MCF 10A (cell line): Measurements from ENCODE around the gene LOXL3. TPM values are rescaled to one million over a fixed set of nuclear protein-coding genes. Genes with fewer than 3 reads are reported as not detected.
A peak's percentile ranks its signal among the peaks of the same experiment; 100 is the strongest.

Experiments
- BruUV-seq: library from RNA; stranded (reverse); fragments of 400-500 nt; replicated peaks from 2 replicates; lab custom pipeline; 2021; lab: Mats Ljungman, UMichigan
- CTCF ChIA-PET: fragments of 300-600 bp; sonication (Branson Sonifier 250); formaldehyde crosslinking; extraction: SDS; loops from one replicate; lab custom pipeline; 2021; ENCODE audit warnings: antibody characterized with exemption, inconsistent platforms; lab: Yijun Ruan, JAX
- POLR2A ChIA-PET: fragments of 300-600, 350-650 bp; sonication (Branson Sonifier 250); formaldehyde crosslinking; extraction: SDS; loops from one replicate; lab custom pipeline; 2020; ENCODE audit warnings: antibody characterized with exemption, inconsistent platforms; lab: Yijun Ruan, JAX
- DNase-seq: peaks from one replicate; pipeline ENCODE4 v3.0.0-alpha.2; 2018; ENCODE audit not compliant: unreplicated experiment
- H3K27ac Mint-ChIP-seq: one replicate; pipeline ENCODE4 v1.8.0; 2022; ENCODE audit warnings: mild to moderate bottlenecking, low read depth, mixed read lengths; ENCODE audit not compliant: unreplicated experiment
- H3K27me3 Mint-ChIP-seq: one replicate; pipeline ENCODE4 v1.8.0; 2022; ENCODE audit warnings: mixed read lengths; ENCODE audit not compliant: insufficient read depth, unreplicated experiment
- H3K36me3 Mint-ChIP-seq: one replicate; pipeline ENCODE4 v1.8.0; 2022; ENCODE audit warnings: mild to moderate bottlenecking, moderate library complexity, mixed read lengths; ENCODE audit not compliant: insufficient read depth, unreplicated experiment
- H3K4me1 Mint-ChIP-seq: one replicate; pipeline ENCODE4 v1.8.0; 2022; ENCODE audit warnings: mixed read lengths; ENCODE audit not compliant: insufficient read depth, unreplicated experiment
- H3K4me3 Mint-ChIP-seq: one replicate; pipeline ENCODE4 v1.8.0; 2022; ENCODE audit warnings: mild to moderate bottlenecking, moderate library complexity, mixed read lengths; ENCODE audit not compliant: unreplicated experiment
- H3K9me3 Mint-ChIP-seq: one replicate; pipeline ENCODE4 v1.8.0; 2022; ENCODE audit warnings: mixed read lengths; ENCODE audit not compliant: unreplicated experiment
- CTCF ChIP-seq: fragments of 200-600 bp; IDR thresholded peaks from one replicate; pipeline ENCODE4 v1.8.0; 2022; ENCODE audit warnings: antibody characterized with exemption, mild to moderate bottlenecking; ENCODE audit not compliant: unreplicated experiment
- intact Hi-C: fragments of 100-400 bp; cut with micrococcal nuclease; formaldehyde crosslinking; loops from 2 replicates; pipeline ENCODE4 v1.14.1; 2022
- total RNA-seq: library from RNA; stranded (reverse); gene quantifications from 2 replicates; pipeline ENCODE4 v1.2.3, GENCODE V29; 2022

Gene LOXL3
- total RNA-seq, 1 experiment from 2014 or later = 0.93 TPM

- peak overlapping the region; percentile 91 for H3K27ac Mint-ChIP-seq
- intact Hi-C loops = no loop called here
- POLR2A ChIA-PET = interaction anchor here (0.7 to 8.1 kb wide), 4 partner anchors 18 to 42 kb away, joined by 3 to 135 read pairs (median 3); partner anchors contain the start of genes CCDC142, PCGF1 and TTC31
- TF ChIP-seq CTCF = no peak
- no peak overlapping the region for H3K4me3 Mint-ChIP-seq
- no peaks in the 10 kb centered on the region for H3K27me3 Mint-ChIP-seq
- peaks cover 26% of the 10 kb centered on the region for H3K4me1 Mint-ChIP-seq
- CTCF ChIA-PET = interaction anchor here (0.6 kb wide), 1 partner anchor 42 kb away, joined by 3 read pairs; the partner anchor contains the start of genes CCDC142 and TTC31
- H3K36me3 Mint-ChIP-seq = peaks cover 38% of the 10 kb centered on the region
- no TSS peak for BruUV-seq
- no peaks in the 10 kb centered on the region for H3K9me3 Mint-ChIP-seq
- no peak for DNase-seq
Measured at GRCh38 chr2:74524955-74525716, 28.6 kb downstream of the LOXL3 start.

GRCh38 chr2:74524005-74524404 lies 29.7 kb downstream of the LOXL3 start:
- no peak for TF ChIP-seq CTCF
- no peaks in the 10 kb centered on the region for H3K9me3 Mint-ChIP-seq
- intact Hi-C loops = no loop called here
- H3K4me1 Mint-ChIP-seq = peaks cover 26% of the 10 kb centered on the region
- H3K36me3 Mint-ChIP-seq = peaks cover 34% of the 10 kb centered on the region
- H3K27me3 Mint-ChIP-seq = peaks cover 5% of the 10 kb centered on the region
- ChIA-PET CTCF (interaction anchor here (0.5 kb wide), 1 partner anchor 84 kb away, joined by 3 read pairs; no protein-coding TSS in a partner anchor), POLR2A (interaction anchor here (1.1 kb wide), 1 partner anchor 17 kb away, joined by 3 read pairs; no protein-coding TSS in a partner anchor)
- no TSS peak for BruUV-seq
- DNase-seq = no peak
- no peak overlapping the region for H3K27ac Mint-ChIP-seq
- no peak overlapping the region for H3K4me3 Mint-ChIP-seq

GRCh38 chr2:74522516-74522915 lies 31.2 kb downstream of the LOXL3 start:
- H3K36me3 Mint-ChIP-seq = peaks cover 32% of the 10 kb centered on the region
- DNase-seq = no peak

More at GRCh38 chr2:74522516-74522915, 31.2 kb downstream of the LOXL3 start:
- intact Hi-C loops = no loop called here
- TF ChIP-seq CTCF = no peak
- CTCF ChIA-PET = interaction anchor here (1.5 kb wide), 1 partner anchor 23 kb away, joined by 4 read pairs; no protein-coding TSS in a partner anchor
- Mint-ChIP-seq H3K27me3 (peaks cover 11% of the 10 kb centered on the region), H3K27ac (no peak overlapping the region), H3K9me3 (no peaks in the 10 kb centered on the region), H3K4me1 (peaks cover 15% of the 10 kb centered on the region), H3K4me3 (no peak overlapping the region)
- no TSS peak for BruUV-seq
- POLR2A ChIA-PET = interaction anchor here (1.0 to 1.5 kb wide), 2 partner anchors 10 to 22 kb away, joined by 3 to 4 read pairs; no protein-coding TSS in a partner anchor
